Testis (tissue), 3 donors: ENCODE results near the gene DLEC1. TPM values are rescaled to one million over a fixed set of nuclear protein-coding genes. Genes with fewer than 3 reads are reported as not detected.
"Not testable (repeated sequence)": the region's sequence is repeated elsewhere in the genome, so short reads cannot be mapped to it uniquely, and the experiment has no call there.

Source experiments
- DNase-seq: peaks from one replicate; pipeline ENCODE4 v3.0.0-alpha.2; 2019
- H3K27ac ChIP-seq, 2 donors: fragments of 200-600 bp; sonication (generic); one replicate each; pipeline ENCODE4 v1.5.1; 2019
- H3K27me3 ChIP-seq: fragments of 200-600 bp; sonication (generic); one replicate; pipeline ENCODE4 v1.5.1; 2019
- H3K36me3 ChIP-seq: fragments of 200-600 bp; sonication (generic); one replicate; pipeline ENCODE4 v1.5.1; 2017; ENCODE audit warnings: low read depth; ENCODE audit errors: missing control alignments
- H3K4me1 ChIP-seq: fragments of 200-600 bp; sonication (generic); one replicate; pipeline ENCODE4 v1.5.1; 2019
- H3K4me3 ChIP-seq, 2 donors: fragments of 200-600 bp; sonication (generic); one replicate each; pipeline ENCODE4 v1.5.1; 2017 to 2019
- H3K9me3 ChIP-seq: fragments of 200-600 bp; sonication (generic); one replicate; pipeline ENCODE4 v1.5.1; 2017
- CTCF ChIP-seq, 3 experiments: fragments of 450-650 bp in 2 of 3; fragments of 200-600 bp in 1 of 3; sonication (generic) in 1 of 3; IDR thresholded peaks; one replicate each; pipeline ENCODE4 v1.5.1; 2016 to 2019; ENCODE audit warnings: antibody characterized with exemption in 3 of 3, mild to moderate bottlenecking in 2 of 3, moderate library complexity in 1 of 3
- POLR2A ChIP-seq: fragments of 450-650 bp; IDR thresholded peaks from one replicate; pipeline ENCODE4 v1.6.1; 2017; ENCODE audit warnings: antibody characterized with exemption, mild to moderate bottlenecking, moderate library complexity
- WGBS, 2 donors: methylation state at CpG; one replicate each; pipeline ENCODE4 v1.1.5; 2018; 5-methylcytosine and 5-hydroxymethylcytosine counted together
- intact Hi-C: fragments of 100-400 bp; cut with DNase I; formaldehyde crosslinking; loops from one replicate; pipeline ENCODE4 v1.15.1; 2023; ENCODE audit warnings: low total_unique reads
- polyA plus RNA-seq: library from polyadenylated mRNA; stranded (reverse); fragments of 350-450 nt; fragmentation: Illumina TruSeq; extraction: RNeasy Lipid Tissue Mini Kit (QIAGEN cat#74804); gene quantifications from one replicate; pipeline ENCODE4 v1.2.3, GENCODE V29; 2014; ENCODE audit warnings: low read depth, low replicate concordance; ENCODE audit not compliant: insufficient read depth
- total RNA-seq, 2 donors: library from RNA; depleted of rRNA; stranded (reverse); fragments of >200 nt; gene quantifications; one replicate each; pipeline ENCODE4 v1.2.3, GENCODE V29; 2016

Gene DLEC1
- total and polyA plus RNA-seq, 3 donors from 2014 or later, result 32.3 to 40.8 (median 36.9) TPM

DNA sequence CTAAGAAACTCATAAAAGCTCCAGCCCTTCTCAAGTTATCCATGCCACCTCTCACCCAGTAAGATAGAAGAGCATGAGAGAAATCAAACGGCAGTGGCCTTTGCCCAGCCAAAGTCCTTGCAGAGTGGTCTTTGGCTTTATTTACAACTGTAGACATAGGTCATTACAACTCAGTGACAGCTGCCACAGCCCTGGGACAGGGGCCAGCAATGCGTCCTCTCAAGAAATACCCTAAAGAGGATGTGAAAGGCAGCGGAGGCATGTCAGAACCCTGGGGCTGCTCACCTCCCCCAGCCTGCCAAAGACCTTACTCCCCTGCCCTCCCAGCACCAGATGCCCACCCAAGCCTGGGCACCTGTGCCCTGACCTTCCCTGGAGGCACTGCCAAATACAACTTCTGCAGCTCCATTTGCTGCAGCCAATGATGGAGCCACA lies 91.6 kb downstream of the DLEC1 start:
- H3K4me3 ChIP-seq, result no peak overlapping the region
- H3K4me1 ChIP-seq, result peaks cover 5% of the 10 kb centered on the region
- no peaks in the 10 kb centered on the region for H3K27me3 ChIP-seq
- TF ChIP-seq POLR2A (no peak), CTCF (IDR thresholded peaks at IDR 0.05) (no peak)
- intact Hi-C loops, result no loop called here
- H3K27ac ChIP-seq, result no peak overlapping the region
- no peaks in the 10 kb centered on the region for H3K36me3 ChIP-seq
- H3K9me3 ChIP-seq, result no peaks in the 10 kb centered on the region
- no peak for DNase-seq
- 69 to 80% methylated on average over 2 to 3 of the region's 3 CpGs for WGBS, 2 donors

- H3K4me1 ChIP-seq, result peaks cover 10% of the 10 kb centered on the region
- no peaks in the 10 kb centered on the region for H3K9me3 ChIP-seq
- no peak overlapping the region for H3K27ac ChIP-seq
- peak; percentile 32 for DNase-seq
- intact Hi-C loops, result no loop called here
- H3K27me3 ChIP-seq, result no peaks in the 10 kb centered on the region
- H3K36me3 ChIP-seq, result no peaks in the 10 kb centered on the region
- H3K4me3 ChIP-seq, result no peak overlapping the region
- WGBS, 2 donors, result 72 to 100% methylated on average over 1 to 6 of the region's 6 CpGs
- TF ChIP-seq POLR2A, result no peak
- peak in 2 of 3 experiments; percentile 9 to 10 for TF ChIP-seq CTCF (IDR thresholded peaks at IDR 0.05)
These were observed 92.8 kb downstream of the DLEC1 start for GRCh38 chr3:38131621-38132369.

- Histone ChIP-seq H3K9me3 (no peaks in the 10 kb centered on the region), H3K4me3 (no peak overlapping the region), H3K27me3 (no peaks in the 10 kb centered on the region), H3K4me1 (peaks cover 17% of the 10 kb centered on the region), H3K27ac (no peak overlapping the region), H3K36me3 (no peaks in the 10 kb centered on the region)
- DNase-seq, result no peak
- intact Hi-C loops, result no loop called here
- TF ChIP-seq CTCF (IDR thresholded peaks at IDR 0.05) (no peak), POLR2A (no peak)
- 94 to 95% methylated on average over 3 of the region's 3 CpGs for WGBS, 2 donors
These were observed 94.2 kb downstream of the DLEC1 start for GRCh38 chr3:38133209-38133556.

DNA sequence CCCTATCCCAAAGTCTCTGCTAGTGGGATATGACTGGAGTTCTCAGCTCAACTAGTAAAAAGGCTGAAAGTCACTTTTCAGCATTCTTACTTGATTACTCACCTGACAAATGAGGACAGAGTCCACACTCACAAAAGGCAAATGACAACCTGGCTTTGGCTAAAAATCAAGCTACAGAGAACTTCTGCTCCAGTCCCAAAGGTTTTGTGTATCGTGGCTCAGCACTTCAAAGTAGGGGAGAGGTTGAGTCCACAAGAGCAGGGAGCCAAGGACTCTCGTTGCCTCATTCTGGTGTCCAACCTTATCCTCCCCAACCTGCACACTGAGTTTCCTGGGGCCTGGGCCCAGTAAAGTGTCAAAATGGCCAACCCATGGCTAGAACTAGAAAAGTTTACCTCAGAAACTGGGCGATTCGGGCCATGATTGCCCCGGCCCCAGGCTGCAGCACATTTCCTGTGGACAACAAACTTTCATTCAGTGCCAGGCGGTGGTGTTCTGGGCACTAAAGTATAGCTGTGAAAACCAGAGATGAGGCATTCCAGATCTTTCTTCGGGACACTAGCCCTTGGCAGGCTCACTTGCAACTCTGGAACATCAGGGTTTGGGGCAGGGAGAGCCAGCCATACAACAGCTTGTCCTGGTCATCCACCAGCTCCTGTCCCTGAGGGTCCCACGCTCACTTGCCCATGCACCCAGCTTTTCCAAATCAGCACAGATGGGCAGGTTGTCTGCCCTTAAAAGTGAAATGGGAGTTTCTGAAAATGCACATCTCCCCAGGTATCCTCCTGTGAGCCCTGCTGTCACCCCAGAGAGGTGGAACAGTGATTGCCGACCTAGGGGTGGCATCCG lies 94.8 kb downstream of the DLEC1 start:
- no peak for DNase-seq
- no peaks in the 10 kb centered on the region for H3K27me3 ChIP-seq

GRCh38 chr3:38134517-38135143 lies 95.6 kb downstream of the DLEC1 start:
- H3K27ac ChIP-seq, H3K27me3 ChIP-seq, H3K36me3 ChIP-seq, intact Hi-C loops, H3K4me3 ChIP-seq, H3K9me3 ChIP-seq, DNase-seq: not testable (repeated sequence)
- 70 to 79% methylated on average over 10 of the region's 10 CpGs for WGBS, 2 donors
- H3K4me1 ChIP-seq, result peaks cover 23% of the 10 kb centered on the region

More for the DNA sequence above, 94.8 kb downstream of the DLEC1 start:
- Histone ChIP-seq H3K4me3 (no peak overlapping the region), H3K9me3 (no peaks in the 10 kb centered on the region), H3K4me1 (peaks cover 18% of the 10 kb centered on the region), H3K27ac (no peak overlapping the region), H3K36me3 (no peaks in the 10 kb centered on the region)
- intact Hi-C loops, result no loop called here
- no peak for TF ChIP-seq POLR2A
- TF ChIP-seq CTCF (IDR thresholded peaks at IDR 0.05), result no peak
- 87 to 92% methylated on average over 9 to 10 of the region's 10 CpGs for WGBS, 2 donors

- peak overlapping the region; percentile 52 to 73 for H3K27ac ChIP-seq
- H3K36me3 ChIP-seq, intact Hi-C loops, H3K9me3 ChIP-seq, DNase-seq, H3K27me3 ChIP-seq: not testable (repeated sequence)
- 52 to 64% methylated on average over 10 of the region's 10 CpGs for WGBS, 2 donors
- H3K4me1 ChIP-seq, result peaks cover 24% of the 10 kb centered on the region
- H3K4me3 ChIP-seq, result peak overlapping the region; percentile 79 to 89
These were observed 96.7 kb downstream of the DLEC1 start for GRCh38 chr3:38135621-38136277.
